Measurements from ENCODE around the gene SLC49A4.

SLC49A4 gene

GRCh38 chr3:122800706-122801237, 5.9 kb downstream of the SLC49A4 start:
- Histone ChIP-seq H3K9ac (ENCODE audit: low read depth in 1 of 2, low read length in 2 of 2) (no peak overlapping the region), H3K27me3 (ENCODE audit: control insufficient read depth in 1 of 2, insufficient read depth in 2 of 2, low read length in 2 of 2) (no peaks in the 10 kb centered on the region), H3K36me3 (ENCODE audit: control insufficient read depth in 1 of 2, insufficient read depth in 2 of 2, low read length in 2 of 2) (no peaks in the 10 kb centered on the region), H3K4me3 (ENCODE audit: low read depth in 1 of 2, low read length in 2 of 2) (no peak overlapping the region), H3K9me3 (ENCODE audit: control insufficient read depth in 1 of 2, low read length in 2 of 2) (no peaks in the 10 kb centered on the region), H3K4me1 (ENCODE audit: control insufficient read depth in 1 of 2, insufficient read depth in 2 of 2, low read length in 2 of 2) (peaks cover under 1 to 8% of the 10 kb centered on the region in 2 donors), H3K27ac (ENCODE audit: low read depth, low read length) (no peak overlapping the region)

DNA sequence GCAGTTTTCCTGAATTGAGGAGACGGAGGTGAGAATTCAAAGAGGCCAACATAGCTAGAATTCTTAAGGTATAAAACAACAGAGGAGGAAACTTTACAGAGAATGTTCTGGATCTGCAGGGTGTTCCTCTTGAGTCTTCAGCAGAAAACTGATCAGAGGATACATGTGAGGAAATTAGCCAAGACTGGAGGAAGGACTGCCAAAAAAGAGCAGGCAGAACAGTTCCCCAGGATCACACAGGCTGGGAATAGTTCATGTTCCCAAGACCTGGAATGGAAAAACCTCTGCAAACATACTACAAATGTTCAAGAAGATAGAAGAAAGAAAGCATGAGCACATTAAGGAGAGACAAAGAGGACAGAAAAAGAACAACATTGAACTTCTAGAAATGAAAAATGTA, 7.5 kb downstream of the SLC49A4 start:
- no peaks in the 10 kb centered on the region for H3K27me3 ChIP-seq (ENCODE audit: control insufficient read depth in 1 of 2, insufficient read depth in 2 of 2, low read length in 2 of 2)
- H3K36me3 ChIP-seq (ENCODE audit: control insufficient read depth in 1 of 2, insufficient read depth in 2 of 2, low read length in 2 of 2), result no peaks in the 10 kb centered on the region
- peaks cover 0 to under 1% of the 10 kb centered on the region in 2 donors for H3K4me1 ChIP-seq (ENCODE audit: control insufficient read depth in 1 of 2, insufficient read depth in 2 of 2, low read length in 2 of 2)
- no peaks in the 10 kb centered on the region for H3K9me3 ChIP-seq (ENCODE audit: control insufficient read depth in 1 of 2, low read length in 2 of 2)
- H3K27ac ChIP-seq (ENCODE audit: low read depth, low read length), result no peak overlapping the region
- no peak overlapping the region for H3K9ac ChIP-seq (ENCODE audit: low read depth in 1 of 2, low read length in 2 of 2)
- H3K4me3 ChIP-seq (ENCODE audit: low read depth in 1 of 2, low read length in 2 of 2), result no peak overlapping the region

GRCh38 chr3:122803977-122804376, 9.1 kb downstream of the SLC49A4 start:
- Histone ChIP-seq H3K4me1 (ENCODE audit: control insufficient read depth in 1 of 2, insufficient read depth in 2 of 2, low read length in 2 of 2) (no peaks in the 10 kb centered on the region), H3K36me3 (ENCODE audit: control insufficient read depth in 1 of 2, insufficient read depth in 2 of 2, low read length in 2 of 2) (no peaks in the 10 kb centered on the region), H3K27ac (ENCODE audit: low read depth, low read length) (no peak overlapping the region), H3K9ac (ENCODE audit: low read depth in 1 of 2, low read length in 2 of 2) (no peak overlapping the region), H3K27me3 (ENCODE audit: control insufficient read depth in 1 of 2, insufficient read depth in 2 of 2, low read length in 2 of 2) (no peaks in the 10 kb centered on the region), H3K4me3 (ENCODE audit: low read depth in 1 of 2, low read length in 2 of 2) (no peak overlapping the region), H3K9me3 (ENCODE audit: control insufficient read depth in 1 of 2, low read length in 2 of 2) (no peaks in the 10 kb centered on the region)

DNA sequence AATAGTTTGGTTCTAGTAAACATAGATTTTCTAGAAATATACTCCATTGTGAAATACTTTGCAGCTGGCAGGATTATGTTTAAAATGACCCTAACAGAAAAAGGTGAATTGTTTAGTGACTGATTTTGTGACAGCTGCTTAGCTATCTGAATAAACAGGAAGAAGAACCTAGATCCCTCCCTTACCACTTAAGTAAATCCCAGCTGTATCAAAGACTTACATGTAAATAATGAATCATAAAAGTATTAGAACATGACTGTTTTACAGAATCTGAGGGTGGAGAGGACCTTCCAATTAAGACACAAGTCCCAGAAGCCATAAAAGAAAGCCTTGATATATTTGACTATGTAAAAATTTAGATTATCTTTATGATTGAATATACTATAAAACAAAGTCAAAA, 15.9 kb downstream of the SLC49A4 start:
- Histone ChIP-seq H3K9me3 (ENCODE audit: control insufficient read depth in 1 of 2, low read length in 2 of 2) (no peaks in the 10 kb centered on the region), H3K9ac (ENCODE audit: low read depth in 1 of 2, low read length in 2 of 2) (no peak overlapping the region), H3K4me3 (ENCODE audit: low read depth in 1 of 2, low read length in 2 of 2) (no peak overlapping the region), H3K36me3 (ENCODE audit: control insufficient read depth in 1 of 2, insufficient read depth in 2 of 2, low read length in 2 of 2) (no peaks in the 10 kb centered on the region), H3K27me3 (ENCODE audit: control insufficient read depth in 1 of 2, insufficient read depth in 2 of 2, low read length in 2 of 2) (no peaks in the 10 kb centered on the region), H3K27ac (ENCODE audit: low read depth, low read length) (no peak overlapping the region), H3K4me1 (ENCODE audit: control insufficient read depth in 1 of 2, insufficient read depth in 2 of 2, low read length in 2 of 2) (no peaks in the 10 kb centered on the region)

DNA sequence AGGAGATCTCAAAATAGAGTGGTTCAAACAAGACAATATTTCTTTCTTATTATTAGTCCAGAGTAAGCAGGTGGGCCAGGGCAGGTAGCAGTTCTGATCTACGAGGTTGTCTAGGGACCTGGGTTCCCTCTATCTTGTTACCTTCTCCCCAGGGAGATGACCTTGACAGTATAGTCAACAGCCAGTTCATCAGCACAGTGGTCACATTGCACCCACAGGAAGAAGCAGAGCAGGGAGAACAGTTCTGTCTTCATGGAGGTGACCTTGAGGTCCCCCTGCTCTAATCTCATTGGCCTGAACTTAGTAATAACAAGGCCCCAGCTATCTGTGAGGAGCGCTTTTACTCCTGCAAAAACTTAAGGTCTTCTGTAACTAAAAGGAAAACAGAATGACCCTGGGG, 21.7 kb downstream of the SLC49A4 start:
- Histone ChIP-seq H3K36me3 (ENCODE audit: control insufficient read depth in 1 of 2, insufficient read depth in 2 of 2, low read length in 2 of 2) (peaks cover 0 to 3% of the 10 kb centered on the region in 2 donors), H3K27ac (ENCODE audit: low read depth, low read length) (no peak overlapping the region)

GRCh38 chr3:122824465-122825381, 29.9 kb downstream of the SLC49A4 start:
- Histone ChIP-seq H3K9ac (ENCODE audit: low read depth in 1 of 2, low read length in 2 of 2) (no peak overlapping the region), H3K27ac (ENCODE audit: low read depth, low read length) (no peak overlapping the region), H3K9me3 (ENCODE audit: control insufficient read depth in 1 of 2, low read length in 2 of 2) (no peaks in the 10 kb centered on the region), H3K36me3 (ENCODE audit: control insufficient read depth in 1 of 2, insufficient read depth in 2 of 2, low read length in 2 of 2) (peaks cover 0 to 3% of the 10 kb centered on the region in 2 donors), H3K4me3 (ENCODE audit: low read depth in 1 of 2, low read length in 2 of 2) (no peak overlapping the region), H3K27me3 (ENCODE audit: control insufficient read depth in 1 of 2, insufficient read depth in 2 of 2, low read length in 2 of 2) (no peaks in the 10 kb centered on the region), H3K4me1 (ENCODE audit: control insufficient read depth in 1 of 2, insufficient read depth in 2 of 2, low read length in 2 of 2) (no peaks in the 10 kb centered on the region)

More for the DNA sequence above, 21.7 kb downstream of the SLC49A4 start:
- no peak overlapping the region for H3K4me3 ChIP-seq (ENCODE audit: low read depth in 1 of 2, low read length in 2 of 2)
- no peaks in the 10 kb centered on the region for H3K4me1 ChIP-seq (ENCODE audit: control insufficient read depth in 1 of 2, insufficient read depth in 2 of 2, low read length in 2 of 2)
- H3K27me3 ChIP-seq (ENCODE audit: control insufficient read depth in 1 of 2, insufficient read depth in 2 of 2, low read length in 2 of 2), result no peaks in the 10 kb centered on the region
- no peak overlapping the region for H3K9ac ChIP-seq (ENCODE audit: low read depth in 1 of 2, low read length in 2 of 2)
- no peaks in the 10 kb centered on the region for H3K9me3 ChIP-seq (ENCODE audit: control insufficient read depth in 1 of 2, low read length in 2 of 2)

DNA sequence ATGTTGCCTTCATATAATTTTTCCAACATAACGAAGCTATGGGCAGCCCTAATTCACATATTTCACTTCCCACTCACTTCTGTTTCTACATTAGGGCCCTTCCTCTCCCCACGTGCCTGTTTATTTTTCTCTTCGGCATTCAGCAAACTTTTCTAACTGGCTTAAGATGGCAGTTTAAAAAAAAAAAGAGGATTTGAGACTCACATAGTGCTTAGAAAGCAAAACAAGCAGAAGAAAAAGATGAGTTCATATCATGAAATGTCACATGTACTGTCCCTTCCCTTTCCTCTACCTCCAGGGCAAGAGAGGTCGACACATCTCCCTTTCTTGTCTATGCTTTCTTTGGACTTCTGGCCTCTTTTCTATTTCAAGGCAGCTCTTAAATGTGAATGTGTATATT, 30.6 kb downstream of the SLC49A4 start:
- Histone ChIP-seq H3K9ac (ENCODE audit: low read depth in 1 of 2, low read length in 2 of 2) (no peak overlapping the region), H3K9me3 (ENCODE audit: control insufficient read depth in 1 of 2, low read length in 2 of 2) (no peaks in the 10 kb centered on the region), H3K4me1 (ENCODE audit: control insufficient read depth in 1 of 2, insufficient read depth in 2 of 2, low read length in 2 of 2) (no peaks in the 10 kb centered on the region), H3K27ac (ENCODE audit: low read depth, low read length) (no peak overlapping the region), H3K27me3 (ENCODE audit: control insufficient read depth in 1 of 2, insufficient read depth in 2 of 2, low read length in 2 of 2) (no peaks in the 10 kb centered on the region), H3K4me3 (ENCODE audit: low read depth in 1 of 2, low read length in 2 of 2) (no peak overlapping the region), H3K36me3 (ENCODE audit: control insufficient read depth in 1 of 2, insufficient read depth in 2 of 2, low read length in 2 of 2) (peaks cover 0 to 3% of the 10 kb centered on the region in 2 donors)

GRCh38 chr3:122826278-122826677, 31.4 kb downstream of the SLC49A4 start:
- Histone ChIP-seq H3K9me3 (ENCODE audit: control insufficient read depth in 1 of 2, low read length in 2 of 2) (no peaks in the 10 kb centered on the region), H3K36me3 (ENCODE audit: control insufficient read depth in 1 of 2, insufficient read depth in 2 of 2, low read length in 2 of 2) (no peaks in the 10 kb centered on the region), H3K4me3 (ENCODE audit: low read depth in 1 of 2, low read length in 2 of 2) (no peak overlapping the region), H3K27me3 (ENCODE audit: control insufficient read depth in 1 of 2, insufficient read depth in 2 of 2, low read length in 2 of 2) (no peaks in the 10 kb centered on the region), H3K9ac (ENCODE audit: low read depth in 1 of 2, low read length in 2 of 2) (no peak overlapping the region), H3K4me1 (ENCODE audit: control insufficient read depth in 1 of 2, insufficient read depth in 2 of 2, low read length in 2 of 2) (no peaks in the 10 kb centered on the region), H3K27ac (ENCODE audit: low read depth, low read length) (no peak overlapping the region)

- no peaks in the 10 kb centered on the region for H3K27me3 ChIP-seq (ENCODE audit: control insufficient read depth in 1 of 2, insufficient read depth in 2 of 2, low read length in 2 of 2)
- H3K27ac ChIP-seq (ENCODE audit: low read depth, low read length), result no peak overlapping the region
- no peaks in the 10 kb centered on the region for H3K4me1 ChIP-seq (ENCODE audit: control insufficient read depth in 1 of 2, insufficient read depth in 2 of 2, low read length in 2 of 2)
- no peak overlapping the region for H3K9ac ChIP-seq (ENCODE audit: low read depth in 1 of 2, low read length in 2 of 2)
- H3K36me3 ChIP-seq (ENCODE audit: control insufficient read depth in 1 of 2, insufficient read depth in 2 of 2, low read length in 2 of 2), result no peaks in the 10 kb centered on the region
- H3K9me3 ChIP-seq (ENCODE audit: control insufficient read depth in 1 of 2, low read length in 2 of 2), result no peaks in the 10 kb centered on the region
- no peak overlapping the region for H3K4me3 ChIP-seq (ENCODE audit: low read depth in 1 of 2, low read length in 2 of 2)
These were observed 33.4 kb downstream of the SLC49A4 start for GRCh38 chr3:122828281-122828680.

GRCh38 chr3:122835590-122835989, 40.7 kb downstream of the SLC49A4 start:
- no peaks in the 10 kb centered on the region for H3K27me3 ChIP-seq (ENCODE audit: control insufficient read depth in 1 of 2, insufficient read depth in 2 of 2, low read length in 2 of 2)
- no peak overlapping the region for H3K4me3 ChIP-seq (ENCODE audit: low read depth in 1 of 2, low read length in 2 of 2)
- no peak overlapping the region for H3K9ac ChIP-seq (ENCODE audit: low read depth in 1 of 2, low read length in 2 of 2)

More at GRCh38 chr3:122835590-122835989, 40.7 kb downstream of the SLC49A4 start:
- no peaks in the 10 kb centered on the region for H3K4me1 ChIP-seq (ENCODE audit: control insufficient read depth in 1 of 2, insufficient read depth in 2 of 2, low read length in 2 of 2)
- H3K36me3 ChIP-seq (ENCODE audit: control insufficient read depth in 1 of 2, insufficient read depth in 2 of 2, low read length in 2 of 2), result no peaks in the 10 kb centered on the region
- no peak overlapping the region for H3K27ac ChIP-seq (ENCODE audit: low read depth, low read length)
- no peaks in the 10 kb centered on the region for H3K9me3 ChIP-seq (ENCODE audit: control insufficient read depth in 1 of 2, low read length in 2 of 2)
